ENCODE data around the gene PRSS21. TPM values are rescaled to one million over a fixed set of nuclear protein-coding genes. Genes with fewer than 3 reads are reported as not detected.

PRSS21 gene
- polyA plus RNA-seq, 3 donors: 0.30 to 0.49 TPM; not detected in 1

DNA sequence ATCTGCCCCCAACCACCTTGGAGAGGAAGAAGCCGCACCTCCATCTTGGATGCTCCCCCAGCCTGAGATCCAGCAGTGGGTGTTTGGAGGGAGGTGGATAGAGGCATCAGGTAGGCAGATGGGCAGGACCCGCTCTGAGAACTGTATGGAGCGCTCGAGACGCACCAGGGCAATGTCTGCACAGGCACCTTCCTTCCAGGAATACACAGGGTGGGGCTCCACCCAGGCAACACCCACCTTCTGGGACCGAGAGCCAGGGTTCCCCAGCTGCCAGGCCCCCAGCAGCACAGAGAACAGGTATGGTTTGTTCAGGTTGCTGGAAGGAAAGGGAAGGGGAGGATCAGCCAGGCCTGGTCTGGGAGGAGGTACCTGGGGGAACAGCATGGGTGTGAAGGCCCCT lies 38.5 kb downstream of the PRSS21 start:
- no peak for DNase-seq (ENCODE audit: extremely low read depth in 1 of 11, low read depth in 9 of 11, low spot score in 4 of 11)

DNA sequence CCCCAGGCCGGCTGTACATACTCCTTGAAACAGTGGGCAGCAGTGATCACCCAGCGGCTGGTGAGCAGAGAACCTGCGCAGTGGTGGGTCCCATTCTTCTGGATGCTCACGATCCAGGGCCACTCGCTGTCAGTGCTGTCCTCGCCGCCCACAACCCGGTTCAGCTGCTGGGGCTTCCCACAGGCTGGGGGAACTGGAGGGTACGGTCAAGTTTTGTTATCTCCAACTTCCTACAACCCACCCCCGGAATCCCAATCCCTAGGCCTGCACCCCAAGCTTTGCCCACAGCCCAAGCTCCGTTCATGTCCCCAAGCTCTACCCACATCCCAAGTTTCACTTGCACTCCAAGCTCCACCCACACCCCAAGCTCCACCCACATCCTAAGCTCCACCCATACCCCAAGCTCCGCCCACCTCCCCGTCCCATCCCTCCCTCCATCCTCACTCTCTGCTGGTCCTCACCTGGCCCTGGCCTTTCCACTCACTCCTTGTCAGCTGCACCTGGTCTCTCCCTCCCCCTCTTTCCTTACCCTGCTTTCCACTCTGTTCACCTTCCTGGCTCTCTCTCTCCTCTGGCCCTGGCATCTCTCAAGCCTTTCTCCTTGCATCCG lies 39.1 kb downstream of the PRSS21 start:
- no peak for DNase-seq (ENCODE audit: extremely low read depth in 1 of 11, low read depth in 9 of 11, low spot score in 4 of 11)

DNA sequence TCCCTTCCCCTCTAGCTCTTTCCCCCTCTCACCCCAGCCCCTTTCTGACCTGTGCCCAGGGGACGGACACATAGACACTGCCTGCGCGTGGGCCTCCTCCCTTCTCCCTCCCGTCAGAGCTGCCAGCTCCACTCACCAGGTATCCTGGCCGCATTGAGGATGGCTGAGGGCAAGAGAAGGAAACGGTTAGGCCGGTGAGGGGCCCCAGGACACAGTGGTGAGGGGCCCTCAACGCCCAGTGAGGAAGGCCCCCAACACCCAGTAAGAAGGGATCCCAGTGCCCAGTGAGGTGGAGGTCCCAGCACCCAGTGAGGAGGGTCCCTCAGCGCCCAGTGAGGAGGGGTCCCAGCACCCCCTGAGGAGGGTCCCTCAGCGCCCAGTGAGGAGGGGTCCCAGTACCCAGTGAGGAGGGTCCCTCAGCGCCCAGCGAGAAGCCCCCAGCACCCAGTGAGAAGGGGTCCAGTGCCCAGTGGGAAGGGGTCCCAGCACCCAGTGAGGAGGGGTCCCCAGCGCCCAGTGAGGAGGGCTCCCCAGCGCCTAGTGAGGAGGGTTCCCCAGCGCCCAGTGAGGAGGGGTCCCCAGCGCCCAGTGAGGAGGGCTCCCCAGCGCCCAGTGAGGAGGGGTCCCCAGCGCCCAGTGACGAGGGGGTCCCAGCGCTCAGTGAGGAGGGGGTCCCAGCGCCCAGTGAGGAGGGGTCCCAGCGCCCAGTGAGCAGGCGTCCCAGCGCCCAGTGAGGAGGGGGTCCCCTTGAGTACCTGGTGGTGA lies 39.8 kb downstream of the PRSS21 start:
- DNase-seq (ENCODE audit: extremely low read depth in 1 of 11, low read depth in 9 of 11, low spot score in 4 of 11): no peak

DNA sequence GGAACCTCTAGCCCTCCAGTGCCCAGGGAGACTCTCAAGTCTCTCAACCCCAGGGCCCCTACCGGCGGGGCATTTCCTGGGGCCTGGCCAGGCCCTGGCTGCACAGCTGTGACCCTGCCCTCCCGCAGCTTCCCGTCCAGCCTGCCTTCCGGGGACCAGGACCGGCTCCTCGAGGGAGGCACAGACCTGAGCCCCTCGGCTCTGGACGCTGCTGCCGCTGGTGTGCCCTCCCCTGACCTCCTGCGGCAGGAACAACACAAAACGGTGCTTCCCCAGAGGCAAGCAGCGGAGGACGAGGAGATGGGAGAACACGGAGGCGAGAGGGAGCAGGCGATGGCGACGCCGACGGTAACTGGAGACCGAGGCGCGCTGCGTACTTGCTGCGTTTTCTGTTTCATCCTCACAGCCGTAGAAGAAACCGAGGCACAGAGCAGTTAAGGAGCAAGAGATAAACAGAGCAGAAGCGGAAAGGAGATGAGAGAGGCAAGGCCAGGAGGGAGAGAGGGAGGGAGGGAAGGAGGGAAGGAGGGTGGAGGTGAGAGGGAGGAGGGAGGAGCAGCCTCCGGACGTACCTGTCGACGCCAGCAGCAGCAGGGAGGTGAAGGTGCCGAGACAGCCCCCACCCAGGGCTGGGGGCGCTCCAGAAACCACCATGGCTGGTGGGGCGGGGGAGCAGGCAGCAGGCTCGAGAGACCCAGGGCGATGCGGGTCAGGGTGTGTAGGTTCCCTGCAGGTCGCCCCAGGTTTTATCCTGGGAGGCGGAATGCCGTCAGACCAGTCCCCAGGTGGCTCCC lies 40.6 kb downstream of the PRSS21 start, which contains the start of gene PRSS22:
Gene PRSS22, minus strand, starts transcription at position 720 of the 794 bp plus-strand sequence. Its CDS starts 66 bp downstream, at position 654.
- peak in 2 of 11 donors; percentile 31 to 43 for DNase-seq (ENCODE audit: extremely low read depth in 1 of 11, low read depth in 9 of 11, low spot score in 4 of 11)

DNA sequence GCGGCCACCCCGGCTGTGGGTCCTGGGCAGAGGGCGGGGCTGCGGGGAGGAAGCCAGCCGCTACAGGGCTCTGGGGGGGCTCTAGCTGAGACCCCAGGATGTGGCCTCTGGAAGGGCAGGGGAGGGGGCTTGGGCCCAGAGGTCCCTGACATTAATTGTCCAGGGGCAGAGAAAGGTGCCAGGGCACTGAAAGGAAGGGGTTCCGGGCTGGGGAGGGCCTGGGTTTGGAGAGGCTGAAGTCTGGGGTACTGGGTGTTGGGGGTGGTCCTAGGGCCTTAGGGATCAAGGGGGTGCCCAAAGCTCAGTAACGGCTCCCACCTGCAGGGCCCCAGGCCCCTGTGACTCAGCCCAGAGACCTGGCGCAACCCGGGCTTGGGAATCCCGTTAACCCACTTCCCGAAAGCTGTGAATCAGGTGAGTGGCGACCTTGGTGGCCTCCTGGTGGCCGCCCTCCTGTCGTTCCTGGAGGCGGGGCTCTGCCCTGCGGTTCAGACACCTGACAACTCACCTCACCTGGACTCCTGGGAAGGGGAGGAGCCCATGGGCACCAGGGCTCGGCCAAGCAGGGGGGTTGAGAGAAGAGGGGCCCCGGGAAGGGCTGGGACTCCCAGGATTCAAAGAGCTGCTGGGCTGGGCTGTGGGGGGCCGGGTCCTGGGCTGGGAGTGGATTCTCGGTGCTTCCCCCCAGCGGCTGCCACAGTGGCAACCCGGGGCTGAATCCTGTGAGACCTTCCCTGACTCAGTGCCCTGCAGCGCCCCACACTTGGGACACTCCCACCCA lies 41.4 kb downstream of the PRSS21 start:
- peak in 3 of 11 donors; percentile 42 to 64 (median 48) for DNase-seq (ENCODE audit: extremely low read depth in 1 of 11, low read depth in 9 of 11, low spot score in 4 of 11)

DNA sequence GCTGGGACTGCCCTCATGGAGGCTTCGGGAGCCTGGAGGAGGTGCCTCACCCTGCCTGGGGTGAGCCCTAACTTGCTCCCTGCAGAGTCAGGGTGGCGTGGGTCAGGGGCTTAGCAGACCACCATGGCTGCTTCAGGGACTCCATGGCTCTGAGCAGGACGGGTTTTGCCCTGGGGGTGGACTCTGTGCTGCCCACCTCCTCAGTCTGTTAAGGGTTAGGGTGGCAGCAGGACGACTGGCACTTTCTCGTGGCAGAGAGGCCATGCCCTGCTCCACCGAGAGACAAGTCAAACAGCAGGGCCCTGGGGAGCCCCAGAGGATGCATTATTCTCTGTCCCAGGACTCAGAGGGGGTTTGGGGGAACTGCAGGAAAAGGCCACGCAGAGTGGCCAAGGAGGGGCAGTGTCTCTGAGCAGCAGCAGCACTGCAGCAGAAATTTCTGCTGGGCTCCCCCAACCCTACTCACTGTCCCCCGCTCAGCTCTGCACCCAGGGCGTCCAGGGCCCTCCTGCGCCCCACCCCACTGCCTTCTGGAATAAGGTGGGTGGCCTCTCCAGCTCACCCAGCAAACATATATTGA lies 42.7 kb downstream of the PRSS21 start:
- DNase-seq (ENCODE audit: extremely low read depth in 1 of 11, low read depth in 9 of 11, low spot score in 4 of 11): no peak

DNA sequence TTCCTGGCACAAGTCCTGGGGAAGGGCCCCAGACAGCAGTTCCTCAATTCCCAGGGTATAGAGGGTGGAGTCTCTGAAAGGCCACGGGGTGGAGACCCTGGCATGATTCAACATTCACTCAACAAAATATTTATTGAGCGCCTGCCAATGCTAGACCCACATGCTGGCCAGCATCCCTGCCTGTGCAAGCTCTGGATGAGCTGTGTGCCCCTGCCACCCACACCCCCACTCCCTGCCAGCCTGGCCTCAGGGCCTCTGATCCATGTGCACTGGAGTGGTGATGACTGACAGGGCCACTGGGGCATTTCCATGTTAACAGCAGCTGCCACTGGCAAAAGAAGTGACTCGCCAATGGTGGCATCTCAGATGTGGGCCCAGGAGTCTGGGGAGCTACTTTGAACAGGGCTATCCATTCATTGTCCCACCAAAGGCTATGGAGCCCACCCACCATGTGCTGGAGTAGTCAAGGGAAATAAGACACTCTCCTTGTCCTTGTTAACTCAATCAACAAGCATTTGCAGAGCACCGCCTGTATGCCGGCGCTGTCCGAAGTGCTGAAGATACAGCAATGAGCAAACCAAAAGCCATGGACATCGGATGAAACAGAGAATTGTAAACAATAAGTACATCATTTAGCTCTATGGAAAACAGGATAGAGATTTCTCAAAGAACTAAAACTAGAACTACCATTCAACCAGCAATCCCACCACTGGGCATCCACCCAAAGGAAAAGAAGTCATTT lies 44.0 kb downstream of the PRSS21 start:
- DNase-seq (ENCODE audit: extremely low read depth in 1 of 11, low read depth in 9 of 11, low spot score in 4 of 11): no peak

DNA sequence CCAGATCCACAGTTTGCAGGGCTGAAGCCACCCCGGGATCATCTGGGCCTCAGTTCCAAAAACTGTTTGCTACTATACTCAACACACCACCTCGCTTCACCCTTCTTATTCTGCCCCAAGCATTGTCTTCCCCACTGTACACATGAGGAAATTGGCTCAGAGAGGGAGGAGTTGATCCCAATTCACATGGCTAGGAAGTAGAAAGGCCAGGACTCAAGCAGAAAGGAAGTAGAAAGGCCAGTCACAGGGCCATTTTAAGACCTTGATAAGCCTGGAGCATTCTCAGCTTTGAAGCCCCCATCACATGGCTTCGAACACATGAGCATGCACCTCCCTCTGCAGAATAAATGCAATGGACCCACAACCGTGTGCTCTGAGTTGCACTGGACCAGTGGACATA lies 48.6 kb downstream of the PRSS21 start:
- no peak for DNase-seq (ENCODE audit: extremely low read depth in 1 of 11, low read depth in 9 of 11, low spot score in 4 of 11)

DNA sequence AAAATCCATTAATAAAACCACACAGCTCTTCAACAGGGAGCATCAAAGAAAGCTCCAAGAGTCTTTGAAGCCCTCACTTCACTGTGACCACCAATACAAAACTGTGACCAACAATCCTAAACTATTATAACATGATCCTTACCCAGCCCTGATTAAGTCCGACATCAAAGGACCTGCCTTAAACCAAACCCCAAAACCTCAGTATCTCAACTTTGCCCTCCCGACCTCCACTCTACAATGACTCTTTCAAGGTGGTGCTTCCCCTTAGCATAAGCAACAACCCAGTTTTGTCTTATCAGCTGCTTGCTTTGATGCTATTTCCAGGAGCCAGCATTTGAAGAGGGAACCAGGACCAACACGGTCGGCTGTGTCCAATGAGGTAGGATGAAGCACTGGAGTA lies 49.4 kb downstream of the PRSS21 start:
- no peak for DNase-seq (ENCODE audit: extremely low read depth in 1 of 11, low read depth in 9 of 11, low spot score in 4 of 11)

DNA sequence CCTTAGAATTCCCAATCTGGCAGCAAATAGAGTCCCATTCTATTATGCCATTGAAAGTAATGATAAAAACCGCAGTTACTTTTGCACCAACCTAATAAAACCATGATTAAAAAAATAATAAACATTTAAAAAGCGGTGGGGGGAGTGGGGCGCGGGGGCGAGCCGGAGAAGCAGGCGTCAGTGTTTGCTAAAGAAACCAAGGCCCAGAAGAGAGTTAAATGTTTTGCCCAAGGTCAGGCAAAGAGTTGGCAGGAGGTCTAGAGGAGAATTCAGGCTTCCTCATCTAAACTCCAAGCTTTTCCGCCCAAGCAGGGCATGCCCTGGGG lies 50.6 kb downstream of the PRSS21 start:
- DNase-seq (ENCODE audit: extremely low read depth in 1 of 11, low read depth in 9 of 11, low spot score in 4 of 11): no peak

DNA sequence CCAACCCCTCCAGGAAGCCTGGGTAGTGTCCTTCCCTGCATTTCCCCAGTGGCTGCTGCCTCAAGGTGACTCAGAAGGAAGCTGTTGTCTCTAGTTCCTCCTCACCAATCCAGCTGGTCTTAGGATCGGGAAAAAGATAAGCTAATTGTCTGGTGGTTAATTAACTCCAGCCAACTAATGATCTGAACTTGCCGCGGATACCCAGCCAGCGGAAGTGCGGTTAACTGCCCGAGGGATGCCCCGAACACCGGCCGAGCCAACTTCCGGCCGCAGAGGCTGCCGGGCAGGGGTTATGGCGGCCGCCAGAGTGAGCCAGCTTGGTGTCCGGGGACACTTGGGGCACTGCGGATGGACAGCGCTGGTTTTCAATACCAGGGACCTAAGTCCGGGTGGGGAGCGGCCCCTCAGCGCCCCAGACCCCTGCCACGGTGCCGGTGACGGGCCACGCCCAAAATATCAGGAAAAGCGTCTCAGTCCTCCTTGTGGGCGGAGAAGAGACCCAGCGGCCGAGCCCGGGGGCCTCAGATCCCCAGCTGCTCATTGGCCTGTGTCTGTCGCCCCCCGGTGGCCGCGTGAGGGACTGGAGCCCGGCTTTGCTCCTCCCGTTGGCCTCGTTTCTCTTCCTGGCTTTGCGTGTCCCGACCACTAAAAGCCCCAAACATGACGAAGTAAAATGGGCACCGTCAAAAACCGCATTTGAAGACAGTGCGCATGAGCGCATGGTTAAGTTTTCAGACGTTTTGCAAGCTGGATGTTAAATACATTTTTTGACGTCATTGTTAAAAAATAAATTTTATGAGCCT lies 51.2 kb downstream of the PRSS21 start:
- peak in 10 of 11 donors; percentile 62 to 92 (median 88) for DNase-seq (ENCODE audit: extremely low read depth in 1 of 11, low read depth in 9 of 11, low spot score in 4 of 11)

Other genes starting within 250 kb of the PRSS21 start
- gene KCTD5, start 134.7 kb upstream of the PRSS21 start, polyA plus RNA-seq (ENCODE audit: insufficient read length in 3 of 3): 10 to 100 TPM; 21.2 to 26.0 (median 22.6) TPM
- gene PRSS27, start 97.0 kb upstream of the PRSS21 start, polyA plus RNA-seq (ENCODE audit: insufficient read length in 3 of 3): 1 to 10 TPM; 1.5 to 2.0 (median 1.8) TPM
- 100 to 1,000 TPM; 619 to 902 (median 689) TPM for gene SRRM2, start 64.6 kb upstream of the PRSS21 start, polyA plus RNA-seq (ENCODE audit: insufficient read length in 3 of 3)
- gene ELOB, start 40.0 kb upstream of the PRSS21 start, polyA plus RNA-seq (ENCODE audit: insufficient read length in 3 of 3): 100 to 1,000 TPM; 193 to 255 (median 237) TPM
- under 1 TPM in 2 of 3 donors, not detected in 1; 0.22 to 0.24 TPM for gene PRSS33, start 29.7 kb upstream of the PRSS21 start, polyA plus RNA-seq (ENCODE audit: insufficient read length in 3 of 3)
- not detected for gene PRSS41, start 18.8 kb upstream of the PRSS21 start, polyA plus RNA-seq (ENCODE audit: insufficient read length in 3 of 3)
- gene ZG16B, start 13.1 kb downstream of the PRSS21 start, polyA plus RNA-seq (ENCODE audit: insufficient read length in 3 of 3): under 1 TPM in 1 of 3 donors, not detected in 2; 0.70 TPM
- 10 to 100 TPM in 1 of 3 donors, 1 to 10 TPM in 2; 2.8 to 12.2 (median 7.7) TPM for gene PRSS22, start 40.9 kb downstream of the PRSS21 start, polyA plus RNA-seq (ENCODE audit: insufficient read length in 3 of 3)
- 10 to 100 TPM; 15.5 to 30.4 (median 30.0) TPM for gene FLYWCH2, start 66.0 kb downstream of the PRSS21 start, polyA plus RNA-seq (ENCODE audit: insufficient read length in 3 of 3)
- 10 to 100 TPM; 17.8 to 45.4 (median 31.1) TPM for gene FLYWCH1, start 94.7 kb downstream of the PRSS21 start, polyA plus RNA-seq (ENCODE audit: insufficient read length in 3 of 3)
- gene KREMEN2, start 147.0 kb downstream of the PRSS21 start, polyA plus RNA-seq (ENCODE audit: insufficient read length in 3 of 3): 1 to 10 TPM; 1.3 to 2.6 (median 2.0) TPM
- 10 to 100 TPM in 1 of 3 donors, 1 to 10 TPM in 2; 8.1 to 12.5 (median 8.3) TPM for gene PAQR4, start 152.1 kb downstream of the PRSS21 start, polyA plus RNA-seq (ENCODE audit: insufficient read length in 3 of 3)
- 10 to 100 TPM; 11.7 to 22.4 (median 18.8) TPM for gene PKMYT1, start 163.2 kb downstream of the PRSS21 start, polyA plus RNA-seq (ENCODE audit: insufficient read length in 3 of 3)
- gene CLDN9, start 195.7 kb downstream of the PRSS21 start, polyA plus RNA-seq (ENCODE audit: insufficient read length in 3 of 3): 1 to 10 TPM; 1.7 to 3.2 (median 2.5) TPM
- 10 to 100 TPM; 33.8 to 42.0 (median 34.4) TPM for gene CLDN6, start 200.9 kb downstream of the PRSS21 start, polyA plus RNA-seq (ENCODE audit: insufficient read length in 3 of 3)
- gene TNFRSF12A, start 203.1 kb downstream of the PRSS21 start, polyA plus RNA-seq (ENCODE audit: insufficient read length in 3 of 3): 10 to 100 TPM in 2 of 3 donors, 1 to 10 TPM in 1; 6.7 to 17.6 (median 12.9) TPM
- gene HCFC1R1, start 206.7 kb downstream of the PRSS21 start, polyA plus RNA-seq (ENCODE audit: insufficient read length in 3 of 3): 10 to 100 TPM; 59.0 to 77.2 (median 64.2) TPM
- gene THOC6, start 206.8 kb downstream of the PRSS21 start, polyA plus RNA-seq (ENCODE audit: insufficient read length in 3 of 3): 10 to 100 TPM; 28.2 to 35.9 (median 30.5) TPM
- 1 to 10 TPM; 1.0 to 2.5 (median 2.0) TPM for gene BICDL2, start 219.7 kb downstream of the PRSS21 start, polyA plus RNA-seq (ENCODE audit: insufficient read length in 3 of 3)
- gene MMP25, start 229.3 kb downstream of the PRSS21 start, polyA plus RNA-seq (ENCODE audit: insufficient read length in 3 of 3): 1 to 10 TPM; 1.4 to 2.9 (median 1.9) TPM
- gene IL32, start 248.4 kb downstream of the PRSS21 start, polyA plus RNA-seq (ENCODE audit: insufficient read length in 3 of 3): 10 to 100 TPM; 26.8 to 38.3 (median 29.6) TPM

All from renal cortex interstitium (tissue), 11 donors.